Right atrium auricular region (tissue), 2 donors: ENCODE data around the gene RNU5B-1. TPM values are rescaled to one million over a fixed set of nuclear protein-coding genes. Genes with fewer than 3 reads are reported as not detected.

Experiments
- DNase-seq: peaks from one replicate; pipeline ENCODE4 v3.0.0-alpha.2; 2019; ENCODE audit warnings: low spot score
- H3K27ac ChIP-seq, 2 donors: fragments of 200-600 bp; sonication (generic); 1 replicate in 1 of 2; 2 replicates in 1 of 2; pipeline ENCODE4 v1.5.1; 2016 to 2019
- H3K27me3 ChIP-seq, 2 donors: fragments of 200-600 bp; sonication (generic); one replicate each; pipeline versions ENCODE4 v1.5.1 to v1.6.0; 2017 to 2019
- H3K36me3 ChIP-seq: fragments of 200-600 bp; sonication (generic); one replicate; pipeline ENCODE4 v1.5.1; 2016
- H3K4me1 ChIP-seq, 2 donors: fragments of 200-600 bp; sonication (generic); one replicate each; pipeline versions ENCODE4 v1.5.1 to v1.6.0; 2017 to 2019
- H3K4me3 ChIP-seq, 2 donors: fragments of 200-600 bp; sonication (generic); 1 replicate in 1 of 2; 2 replicates in 1 of 2; pipeline ENCODE4 v1.5.1; 2017 to 2019; ENCODE audit warnings: mild to moderate bottlenecking in 1 of 2, moderate library complexity in 1 of 2
- H3K9me3 ChIP-seq, 2 donors: fragments of 200-600 bp; sonication (generic); one replicate each; pipeline ENCODE4 v1.5.1; 2019
- CTCF ChIP-seq, 2 donors: fragments of 200-600 bp; sonication (generic); IDR thresholded peaks; one replicate each; pipeline ENCODE4 v1.5.1; 2019; ENCODE audit warnings: antibody characterized with exemption in 2 of 2
- total RNA-seq, 2 donors: library from RNA; depleted of rRNA; stranded (reverse); fragments of >200 nt; gene quantifications; one replicate each; pipeline ENCODE4 v1.1.0, GENCODE V29; 2016

The RNU5B-1 gene
- total RNA-seq, 2 donors from 2014 or later: not detected

DNA sequence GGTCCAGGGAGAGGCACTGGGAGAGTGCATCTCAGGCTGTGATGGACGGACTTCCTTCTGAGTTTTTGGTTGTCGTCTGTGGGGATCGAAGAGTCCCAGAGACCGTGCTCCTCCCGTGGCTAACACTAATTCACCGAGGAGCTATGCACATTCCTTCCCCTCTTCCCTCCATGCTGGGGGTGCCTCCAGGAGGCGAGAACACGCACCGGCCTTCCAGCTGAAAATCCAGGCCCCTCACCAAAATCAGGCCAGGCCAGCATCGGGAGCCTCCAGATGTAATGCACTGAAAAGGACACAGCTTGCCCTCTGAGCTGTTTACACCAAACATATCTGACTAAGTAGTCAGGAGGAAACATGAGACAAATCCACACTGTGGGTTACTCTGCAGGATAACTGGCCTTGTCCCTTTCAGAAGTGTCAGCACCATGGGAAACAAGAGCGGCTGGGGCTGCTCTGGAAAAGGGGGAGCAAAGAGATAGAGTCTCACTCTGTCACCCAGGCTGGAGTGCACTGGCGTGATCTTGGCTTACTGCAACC is 5.5 kb downstream of the RNU5B-1 start:
- TF ChIP-seq CTCF (IDR thresholded peaks at IDR 0.05): no peak
- no peak for DNase-seq
- Histone ChIP-seq H3K4me1 (peaks cover 0 to 14% of the 10 kb centered on the region in 2 donors), H3K27ac (no peak overlapping the region), H3K36me3 (no peaks in the 10 kb centered on the region), H3K27me3 (no peaks in the 10 kb centered on the region), H3K9me3 (no peaks in the 10 kb centered on the region), H3K4me3 (no peak overlapping the region)

DNA sequence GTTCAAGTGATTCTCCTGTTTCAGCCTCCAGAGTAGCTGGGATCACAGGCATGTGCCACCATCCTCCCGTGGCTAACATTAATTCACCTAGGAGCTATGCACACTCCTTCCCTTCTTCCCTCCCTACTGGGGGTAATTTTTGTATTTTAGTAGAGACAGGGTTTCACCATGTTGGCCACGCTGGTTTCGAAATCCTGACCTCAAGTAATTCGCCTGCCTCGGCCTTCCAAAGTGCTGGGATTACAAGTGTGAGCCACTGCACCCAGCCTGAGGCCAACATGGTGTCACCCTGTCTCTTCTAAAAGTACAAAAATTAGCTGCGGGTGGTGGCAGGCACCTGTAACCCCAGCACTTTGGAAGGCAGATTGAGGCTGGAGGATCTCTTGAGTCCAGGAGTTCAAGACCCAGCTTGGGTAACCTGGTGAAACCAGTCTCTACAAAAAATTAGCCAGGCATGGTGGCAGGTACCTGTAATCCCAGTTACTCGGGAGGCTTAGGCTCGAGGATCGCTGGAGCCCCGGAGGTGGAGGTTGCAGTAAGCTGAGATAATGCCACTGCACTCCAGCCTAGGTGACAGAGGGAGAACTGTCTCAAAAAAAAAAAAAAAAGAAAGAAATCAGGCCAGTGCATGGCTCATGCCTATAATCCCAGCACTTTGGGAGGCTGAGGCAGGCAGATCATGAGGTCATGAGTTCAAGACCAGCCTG is 6.1 kb downstream of the RNU5B-1 start:
- no peak for DNase-seq
- Histone ChIP-seq H3K27me3 (no peaks in the 10 kb centered on the region), H3K4me3 (no peak overlapping the region), H3K9me3 (no peaks in the 10 kb centered on the region), H3K27ac (no peak overlapping the region), H3K4me1 (peaks cover 0 to 10% of the 10 kb centered on the region in 2 donors), H3K36me3 (no peaks in the 10 kb centered on the region)
- no peak for TF ChIP-seq CTCF (IDR thresholded peaks at IDR 0.05)

- Histone ChIP-seq H3K27ac (no peak overlapping the region), H3K27me3 (no peaks in the 10 kb centered on the region), H3K4me1 (peaks cover 0 to 10% of the 10 kb centered on the region in 2 donors), H3K4me3 (no peak overlapping the region), H3K36me3 (no peaks in the 10 kb centered on the region), H3K9me3 (no peaks in the 10 kb centered on the region)
- no peak for TF ChIP-seq CTCF (IDR thresholded peaks at IDR 0.05)
- no peak for DNase-seq
These were observed 7.3 kb downstream of the RNU5B-1 start for GRCh38 chr15:65311760-65312159.

DNA sequence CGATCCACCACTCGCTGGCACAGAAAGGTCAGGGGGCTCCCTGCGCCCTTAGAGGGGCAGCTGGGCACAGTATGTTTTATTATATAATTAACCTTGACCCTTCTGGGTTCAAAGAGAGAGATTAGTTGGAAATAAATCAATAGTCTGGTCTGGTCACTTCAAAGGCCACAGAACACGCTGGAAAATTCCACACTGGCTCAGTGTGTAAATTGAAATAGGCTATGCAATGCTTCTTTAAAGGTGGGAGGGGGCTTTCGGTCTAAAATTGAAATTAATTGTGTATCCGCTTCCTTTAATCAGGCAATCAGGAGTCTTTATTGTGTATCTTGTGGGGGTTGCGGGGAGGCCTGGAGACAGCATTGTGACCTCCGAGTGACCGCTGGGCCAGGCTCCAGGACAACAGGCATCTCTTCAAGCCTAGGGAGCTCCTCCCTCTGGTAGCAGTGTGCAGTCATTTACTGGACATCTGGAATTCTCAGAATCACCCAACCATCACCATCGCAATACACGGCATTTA is 8.0 kb downstream of the RNU5B-1 start:
- no peaks in the 10 kb centered on the region for H3K36me3 ChIP-seq
- H3K27me3 ChIP-seq: no peaks in the 10 kb centered on the region
- H3K9me3 ChIP-seq: no peaks in the 10 kb centered on the region
- no peak overlapping the region for H3K27ac ChIP-seq
- peaks cover 0 to 10% of the 10 kb centered on the region in 2 donors for H3K4me1 ChIP-seq
- H3K4me3 ChIP-seq: no peak overlapping the region
- no peak for TF ChIP-seq CTCF (IDR thresholded peaks at IDR 0.05)
- DNase-seq: no peak

- H3K27ac ChIP-seq: no peak overlapping the region
- no peaks in the 10 kb centered on the region for H3K4me1 ChIP-seq
- no peaks in the 10 kb centered on the region for H3K36me3 ChIP-seq
- no peaks in the 10 kb centered on the region for H3K9me3 ChIP-seq
- TF ChIP-seq CTCF (IDR thresholded peaks at IDR 0.05): peak; percentile 83 to 94
- H3K27me3 ChIP-seq: no peaks in the 10 kb centered on the region
- H3K4me3 ChIP-seq: no peak overlapping the region
- peak; percentile 76 for DNase-seq
These were observed 14.4 kb downstream of the RNU5B-1 start for GRCh38 chr15:65318870-65319356.
